HG03432 (cell line): Measurements from ENCODE around the gene SOS2.

Experiments used
- ATAC-seq: cut with Tn5 transposase; IDR thresholded peaks from one replicate; pipeline ENCODE4 v1.9.1; 2021; ENCODE audit warnings: mild to moderate bottlenecking, moderate library complexity; ENCODE audit not compliant: unreplicated experiment

SOS2 gene

GRCh38 chr14:50231475-50232275 is at the start of gene SOS2:
Gene SOS2, minus strand, starts transcription at chr14:50231578. Its CDS starts 295 bp downstream, at chr14:50231283.
- ATAC-seq = peak; percentile 91

DNA sequence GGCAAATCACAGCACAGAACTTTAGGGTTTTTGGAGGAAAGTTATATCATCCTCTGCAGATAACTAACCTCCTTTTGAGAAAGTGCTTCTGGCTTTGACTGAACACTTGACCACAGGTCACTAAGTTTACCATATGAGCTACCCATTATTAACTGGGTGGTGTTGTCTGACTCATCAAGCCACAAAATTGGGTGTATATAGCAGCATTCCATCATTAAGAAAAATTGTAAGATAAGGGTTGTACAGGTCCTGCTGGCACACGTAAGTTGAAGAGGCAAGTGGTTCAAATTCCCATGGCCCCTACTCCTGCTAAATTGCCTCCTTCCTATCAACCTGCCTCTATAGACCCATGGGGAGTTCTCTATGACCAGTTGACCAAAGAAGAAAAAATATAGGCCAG is 41.1 kb upstream of the SOS2 start:
- ATAC-seq = no peak

DNA sequence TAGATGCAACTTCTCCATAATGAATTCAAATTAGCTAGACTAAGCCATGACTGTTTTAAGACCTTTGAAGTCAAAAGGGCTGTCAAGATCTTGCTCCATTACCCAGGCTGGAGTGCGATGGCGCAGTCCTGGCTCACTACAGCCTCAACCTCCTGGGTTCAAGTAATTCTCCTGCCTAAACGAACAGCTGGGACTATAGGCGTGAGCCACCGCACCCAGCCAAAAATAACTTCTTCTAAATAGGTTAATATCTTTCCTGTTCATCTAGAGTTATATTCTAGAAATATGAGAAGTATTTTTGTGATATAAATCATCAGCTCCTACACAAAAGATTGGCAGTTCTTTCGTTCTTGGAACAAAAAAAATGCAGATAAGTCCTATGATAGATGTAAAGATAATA is 39.6 kb upstream of the SOS2 start:
- no peak for ATAC-seq

- ATAC-seq = no peak
These were observed 33.7 kb upstream of the SOS2 start for GRCh38 chr14:50265029-50265428.

DNA sequence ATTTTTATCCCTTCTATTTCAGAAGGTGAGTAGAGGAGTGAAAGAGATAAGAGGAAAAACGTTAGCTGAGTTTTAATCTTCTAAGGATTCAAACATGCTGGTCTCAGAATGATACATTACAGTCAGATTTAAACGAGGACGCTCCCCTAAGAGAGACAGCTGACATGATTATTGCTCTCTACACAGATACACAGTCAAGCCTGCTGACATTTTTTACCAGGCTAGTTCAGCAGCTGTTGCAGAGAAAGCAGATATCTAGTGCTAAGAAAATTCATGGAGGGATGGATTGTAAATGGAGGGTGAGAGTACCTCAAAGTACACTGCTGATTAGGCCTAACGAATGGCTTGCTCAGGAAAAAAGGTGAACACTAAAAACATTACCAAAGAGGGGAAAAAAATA is 31.9 kb upstream of the SOS2 start:
- no peak for ATAC-seq

DNA sequence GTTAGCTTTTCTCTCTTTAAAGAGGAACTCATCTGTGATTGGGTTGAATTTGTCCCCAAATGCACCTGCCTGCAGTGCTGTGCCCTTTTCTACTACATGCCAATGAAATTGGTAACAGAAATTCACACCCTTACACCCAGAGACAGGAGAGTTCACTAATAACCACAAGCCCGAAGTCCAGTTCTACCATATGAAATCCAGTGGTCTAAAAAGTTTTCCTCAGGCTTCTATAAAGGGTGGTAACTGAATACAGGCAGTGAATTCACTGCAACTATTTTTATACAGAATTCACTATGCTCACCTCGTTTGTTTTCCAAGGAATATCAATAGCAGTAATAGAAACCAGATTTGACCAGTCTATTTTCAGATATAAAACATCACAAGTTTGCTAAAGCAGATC is 31.5 kb upstream of the SOS2 start:
- no peak for ATAC-seq

DNA sequence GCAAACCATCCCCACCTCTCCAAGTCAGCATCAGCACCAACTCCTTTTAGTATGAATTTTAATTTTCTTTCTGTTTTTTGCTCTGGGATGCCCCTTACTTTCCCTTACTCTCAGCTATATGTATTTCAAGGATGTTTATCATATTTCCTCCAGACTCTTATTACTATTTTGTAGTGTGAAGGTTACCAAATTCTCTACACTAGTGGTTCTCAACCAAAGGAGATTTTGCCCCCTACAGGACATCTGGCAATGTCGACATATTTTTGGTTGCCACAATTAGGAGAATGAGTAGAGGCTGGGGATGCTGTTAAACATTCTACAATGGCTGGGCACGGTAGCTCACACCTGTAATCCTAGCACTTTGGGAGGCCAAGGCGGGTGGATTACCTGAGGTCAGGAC is 29.1 kb upstream of the SOS2 start:
- no peak for ATAC-seq

DNA sequence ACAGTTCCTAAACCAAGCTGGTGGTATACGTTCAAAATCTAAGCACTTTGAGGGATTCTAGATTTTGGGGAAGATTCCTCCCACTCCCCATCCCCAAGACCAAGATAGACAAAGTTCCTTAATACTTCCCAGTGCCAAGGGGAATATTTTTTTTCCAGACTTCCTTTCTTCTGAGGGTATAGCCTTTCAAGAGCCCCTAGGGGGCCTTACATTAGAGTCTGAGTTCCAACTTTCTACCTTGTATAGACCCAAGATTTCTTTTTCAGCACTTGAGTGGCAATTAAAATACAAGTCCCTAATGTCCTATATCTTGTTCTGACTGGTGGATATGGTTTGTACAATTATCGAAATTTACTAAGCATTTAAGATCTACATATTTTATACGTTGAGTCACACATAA is 28.7 kb upstream of the SOS2 start:
- ATAC-seq = no peak

GRCh38 chr14:50257732-50258131 is 26.4 kb upstream of the SOS2 start:
- no peak for ATAC-seq

DNA sequence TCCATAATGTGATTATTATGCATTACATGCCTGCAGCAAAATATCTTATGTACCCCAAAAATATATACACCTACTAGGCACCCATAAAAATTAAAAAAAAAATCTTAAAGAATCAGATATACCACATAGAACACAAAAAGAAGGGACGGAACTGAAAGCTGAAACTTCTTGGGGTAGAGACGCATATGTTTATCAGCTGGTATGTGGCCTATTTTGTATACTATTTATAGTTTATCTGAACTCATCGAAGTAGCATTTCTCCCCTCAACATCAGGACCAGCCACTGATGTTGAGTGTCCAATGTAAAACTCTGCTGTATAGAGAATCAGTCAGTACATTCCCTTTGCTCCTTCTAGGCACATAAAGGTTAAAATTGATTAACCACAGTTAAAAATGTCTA is 22.9 kb upstream of the SOS2 start:
- no peak for ATAC-seq

DNA sequence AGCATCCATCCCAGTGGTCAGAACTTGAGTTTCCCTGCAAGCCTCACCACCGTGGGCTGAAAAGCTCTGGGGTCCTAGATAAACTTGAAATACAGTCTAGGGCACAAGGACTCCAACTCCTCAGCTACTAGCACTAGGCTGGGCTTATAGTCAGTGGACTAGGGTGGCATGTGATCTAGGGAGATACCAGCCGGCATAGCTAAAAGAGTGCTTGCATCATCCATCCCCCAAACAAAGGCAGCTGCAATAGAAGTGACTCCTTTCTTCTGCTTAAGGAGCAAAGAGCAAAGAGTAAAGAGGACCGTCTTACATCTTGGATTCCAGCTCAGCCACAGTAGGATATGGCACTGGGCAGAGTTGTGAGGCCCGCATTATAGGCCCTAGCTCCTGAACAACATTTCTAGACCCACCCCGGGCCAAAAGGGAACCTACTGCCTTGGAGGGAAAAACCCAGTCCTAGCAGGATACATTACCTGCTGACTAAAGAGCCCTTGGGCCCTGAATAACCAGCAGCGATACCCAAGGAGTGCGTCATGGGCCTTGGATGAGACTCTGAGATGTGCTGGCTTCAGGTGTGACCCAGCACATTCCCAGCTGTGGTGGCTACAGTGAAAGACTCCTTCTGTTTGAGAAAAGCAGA is 17.9 kb upstream of the SOS2 start:
- ATAC-seq = no peak

DNA sequence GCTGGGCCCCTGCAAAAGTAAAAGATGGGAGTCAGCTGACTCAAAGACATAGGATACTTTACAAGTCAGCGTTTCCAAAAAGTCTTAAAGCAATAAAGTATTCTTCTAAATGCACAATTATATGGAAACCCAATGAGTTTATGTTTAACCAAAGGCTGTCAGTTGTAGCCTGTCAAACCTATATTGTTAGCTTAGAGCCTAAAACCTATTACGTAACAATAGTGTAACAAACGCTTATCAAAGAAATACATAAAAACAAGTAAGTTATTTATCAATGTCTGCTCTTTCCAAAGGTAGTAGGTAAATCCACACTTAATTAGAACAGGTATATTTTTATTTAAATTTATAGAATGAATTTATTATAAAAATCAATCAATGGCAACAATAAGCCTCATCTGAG is 15.9 kb upstream of the SOS2 start:
- no peak for ATAC-seq

DNA sequence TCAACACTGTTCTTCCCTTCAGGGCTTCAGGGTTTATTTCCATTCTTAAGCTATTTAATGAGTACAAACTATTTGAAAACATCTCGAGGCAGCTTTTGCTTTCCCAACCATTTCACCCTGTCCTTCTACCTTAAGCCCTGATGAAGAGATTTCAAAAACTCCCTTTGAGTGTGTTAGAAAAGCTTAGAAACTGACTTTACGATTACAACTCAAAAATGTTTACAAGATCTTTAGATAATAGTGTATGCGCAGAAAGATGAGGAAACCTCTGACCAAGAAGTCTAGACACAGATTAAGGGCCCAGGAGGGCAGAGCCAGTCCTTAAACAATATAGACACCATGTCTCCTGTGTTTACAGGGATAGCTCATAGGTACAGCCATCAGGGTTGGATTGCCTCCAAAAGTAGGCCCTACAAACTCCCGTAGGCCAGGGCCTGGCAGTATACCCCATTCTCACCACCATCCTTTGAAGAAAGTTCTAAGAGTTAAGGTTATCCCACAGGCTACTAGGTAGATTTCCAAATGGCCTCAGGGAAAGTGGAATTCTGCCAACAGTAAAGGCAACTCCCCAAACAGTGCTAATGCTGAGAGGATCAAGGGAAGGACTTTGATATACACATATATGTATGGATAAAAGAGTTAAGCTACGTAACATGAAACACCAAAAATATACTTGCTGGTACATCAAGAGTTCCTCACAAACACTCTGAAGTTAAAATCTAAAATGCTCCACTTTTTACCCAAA is 11.4 kb upstream of the SOS2 start:
- ATAC-seq = no peak

DNA sequence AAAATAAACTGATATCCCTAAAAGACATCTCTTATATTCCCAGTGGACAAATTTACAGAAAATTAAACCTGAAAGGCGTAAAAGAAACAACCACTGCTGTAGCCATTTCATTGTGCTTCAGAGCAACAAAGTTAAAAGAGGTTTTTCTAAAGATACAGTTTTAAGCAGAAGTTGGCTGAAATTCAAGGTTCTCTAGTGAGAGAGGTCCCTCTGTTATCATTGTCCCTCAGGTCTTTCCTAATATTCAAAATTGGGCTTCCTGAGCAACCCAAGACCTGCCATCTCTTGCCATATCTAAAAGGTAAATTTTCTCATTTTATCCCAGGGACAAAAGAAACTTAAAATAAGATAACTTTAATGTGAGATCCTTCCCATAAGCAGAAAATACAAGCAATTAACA is 10.7 kb upstream of the SOS2 start:
- ATAC-seq = no peak

- ATAC-seq = no peak
These were observed 6.0 kb upstream of the SOS2 start for GRCh38 chr14:50237427-50237826.

DNA sequence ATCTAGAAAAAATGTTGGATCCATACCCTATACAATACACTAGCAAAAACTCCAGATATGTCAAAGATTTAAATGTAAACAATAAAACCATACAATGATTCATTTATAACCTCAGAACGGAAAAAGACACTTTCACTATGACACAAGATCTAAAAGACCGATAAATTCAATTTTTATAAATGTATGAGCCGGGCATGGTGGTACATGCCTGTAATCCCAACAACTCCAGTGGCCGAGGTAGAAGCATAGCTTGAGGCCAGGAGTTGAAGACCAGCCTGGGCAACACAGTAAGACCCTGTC is 2.5 kb upstream of the SOS2 start:
- no peak for ATAC-seq

- ATAC-seq = no peak
These were observed 2.0 kb upstream of the SOS2 start for GRCh38 chr14:50233166-50233950.

DNA sequence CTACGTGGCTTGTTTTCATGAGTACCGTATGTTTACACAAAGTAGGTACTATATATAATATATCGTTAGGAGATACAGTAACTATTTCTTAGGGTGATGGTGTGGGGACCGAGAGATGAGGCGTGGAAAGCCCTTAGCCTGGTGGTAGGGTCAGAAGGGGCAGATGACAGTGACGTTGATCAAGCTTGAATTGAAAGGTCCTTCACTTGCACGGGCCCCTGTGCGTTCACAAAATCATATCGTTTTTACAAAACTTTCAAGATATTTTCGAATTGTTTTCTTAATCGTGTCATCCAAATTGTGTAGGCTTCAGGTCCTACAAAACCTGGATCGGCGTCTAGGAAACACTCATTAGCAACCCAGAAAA is 881 bp upstream of the SOS2 start:
- ATAC-seq = no peak

GRCh38 chr14:50230701-50231474 is 490 bp downstream of the SOS2 start:
- peak; percentile 37 for ATAC-seq

DNA sequence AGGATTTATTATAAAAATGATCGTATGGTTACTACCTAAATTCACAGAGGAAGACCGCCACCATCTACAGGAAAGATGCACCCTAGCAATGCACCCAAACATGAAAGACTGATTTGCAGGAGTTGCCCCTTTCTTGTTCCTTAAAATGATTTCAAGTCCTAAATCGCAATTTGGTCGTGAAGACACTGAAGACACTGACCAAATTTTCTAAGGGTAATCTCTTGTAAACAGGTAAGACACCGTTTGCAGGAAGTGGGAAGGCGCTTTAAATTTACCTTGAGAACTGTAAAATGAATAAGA is 1.0 kb downstream of the SOS2 start:
- ATAC-seq = no peak

DNA sequence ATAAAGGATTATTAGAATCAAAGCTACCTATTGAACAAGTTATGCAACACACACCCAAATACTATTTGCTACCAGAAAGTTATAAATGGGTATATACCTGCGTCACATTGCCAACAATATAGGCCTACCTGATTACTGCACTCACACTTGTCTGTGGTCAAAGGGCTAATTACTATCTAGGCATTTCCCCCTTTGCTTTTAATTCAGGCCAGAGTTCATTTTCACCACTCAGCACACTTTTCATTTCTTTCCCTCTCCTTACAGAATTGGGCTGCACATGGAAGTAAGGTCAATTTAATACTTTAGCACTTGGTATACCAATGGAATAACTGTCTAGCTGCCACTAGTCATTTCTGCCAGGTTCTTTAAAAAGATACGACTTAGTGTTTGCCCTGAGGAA is 1.7 kb downstream of the SOS2 start:
- ATAC-seq = no peak
